Fibroblast of pulmonary artery (primary cell): ENCODE measurements around the gene BAZ1A.

Source experiments
- DNase-seq: peaks from one replicate; pipeline ENCODE4 v3.0.0-alpha.2; 2010; ENCODE audit warnings: low read depth
- H3K4me3 ChIP-seq: replicated peaks from 2 replicates; pipeline ENCODE4 v1.5.1; 2011; ENCODE audit warnings: low read depth, mild to moderate bottlenecking, control low read depth, low read length, moderate library complexity
- CTCF ChIP-seq: IDR thresholded peaks from 2 replicates; pipeline ENCODE4 v1.5.1; 2011; ENCODE audit warnings: mild to moderate bottlenecking, control low read depth, low read length, inconsistent platforms; ENCODE audit errors: missing control alignments

Gene BAZ1A

GRCh38 chr14:34875031-34875922 is at the start of gene BAZ1A:
Gene BAZ1A (minus strand): TSS chr14:34875360. CDS start chr14:34874604, 756 bp downstream.
- peak; percentile 9 for TF ChIP-seq CTCF
- peak; percentile 90 for DNase-seq
- H3K4me3 ChIP-seq: peak within 1 kb of the TSS; percentile 83

GRCh38 chr14:34920339-34920738 is 45.2 kb upstream of the BAZ1A start:
- DNase-seq: no peak
- no peak overlapping the region for H3K4me3 ChIP-seq
- no peak for TF ChIP-seq CTCF

GRCh38 chr14:34913619-34914018 is 38.5 kb upstream of the BAZ1A start:
- DNase-seq: no peak
- no peak overlapping the region for H3K4me3 ChIP-seq
- TF ChIP-seq CTCF: no peak

GRCh38 chr14:34912966-34913365 is 37.8 kb upstream of the BAZ1A start:
- no peak for DNase-seq
- H3K4me3 ChIP-seq: no peak overlapping the region
- no peak for TF ChIP-seq CTCF

- DNase-seq: no peak
- H3K4me3 ChIP-seq: no peak overlapping the region
- peak; percentile 8 for TF ChIP-seq CTCF
Measured at GRCh38 chr14:34912182-34912581, 37.0 kb upstream of the BAZ1A start.

GRCh38 chr14:34911209-34912150 is 36.3 kb upstream of the BAZ1A start:
- DNase-seq: peak; percentile 63
- TF ChIP-seq CTCF: no peak

More at GRCh38 chr14:34911209-34912150, 36.3 kb upstream of the BAZ1A start:
- H3K4me3 ChIP-seq: no peak overlapping the region
